ENCODE results near the gene CPNE5.
A peak's percentile ranks its signal among the peaks of the same experiment; 100 is the strongest.

The CPNE5 gene

GRCh38 chr6:36856277-36856676 lies 17.0 kb upstream of the CPNE5 start:
- no peak for DNase-seq

GRCh38 chr6:36855750-36856149 lies 16.5 kb upstream of the CPNE5 start:
- DNase-seq: no peak

- DNase-seq: no peak
Measured at GRCh38 chr6:36853325-36853724, 14.1 kb upstream of the CPNE5 start.

GRCh38 chr6:36852481-36853147 lies 13.4 kb upstream of the CPNE5 start:
- DNase-seq: no peak

GRCh38 chr6:36851626-36852025 lies 12.4 kb upstream of the CPNE5 start:
- DNase-seq: no peak

- peak; percentile 6 for DNase-seq
Measured at GRCh38 chr6:36851149-36851614, 11.9 kb upstream of the CPNE5 start.

- DNase-seq: no peak
Measured at GRCh38 chr6:36850021-36850420, 10.8 kb upstream of the CPNE5 start.

- DNase-seq: no peak
Measured at GRCh38 chr6:36848658-36849441, 9.6 kb upstream of the CPNE5 start.

GRCh38 chr6:36847991-36848390 lies 8.7 kb upstream of the CPNE5 start:
- no peak for DNase-seq

- DNase-seq: no peak
Measured at GRCh38 chr6:36847152-36847551, 7.9 kb upstream of the CPNE5 start.

- no peak for DNase-seq
Measured at GRCh38 chr6:36845233-36845632, 6.0 kb upstream of the CPNE5 start.

GRCh38 chr6:36844232-36845170 lies 5.3 kb upstream of the CPNE5 start:
- DNase-seq: no peak

GRCh38 chr6:36843170-36843569 lies 3.9 kb upstream of the CPNE5 start:
- no peak for DNase-seq

GRCh38 chr6:36841756-36842155 lies 2.5 kb upstream of the CPNE5 start:
- no peak for DNase-seq

GRCh38 chr6:36840432-36841403 lies 1.5 kb upstream of the CPNE5 start:
- peak; percentile 19 for DNase-seq

- peak; percentile 34 for DNase-seq
Measured at GRCh38 chr6:36839749-36840431, 646 bp upstream of the CPNE5 start.

- no peak for DNase-seq
Measured at GRCh38 chr6:36837686-36838085, 1.6 kb downstream of the CPNE5 start.

GRCh38 chr6:36837022-36837339 lies 2.3 kb downstream of the CPNE5 start:
- DNase-seq: no peak

GRCh38 chr6:36836111-36837021 lies 2.9 kb downstream of the CPNE5 start:
- DNase-seq: no peak

GRCh38 chr6:36834576-36835341 lies 4.5 kb downstream of the CPNE5 start:
- DNase-seq: no peak

Data from T-helper 9 cell (primary cell).